Activated T-cell treated with anti-CD3 and anti-CD28 coated beads for 1 hour (primary cell): Measurements from ENCODE around the gene HACD3.
A peak's percentile ranks its signal among the peaks of the same experiment; 100 is the strongest.

ENCODE experiments used
- DNase-seq: peaks from one replicate; pipeline ENCODE4 v3.0.0-alpha.2; 2020; ENCODE audit warnings: low read depth

The HACD3 gene, protein sequence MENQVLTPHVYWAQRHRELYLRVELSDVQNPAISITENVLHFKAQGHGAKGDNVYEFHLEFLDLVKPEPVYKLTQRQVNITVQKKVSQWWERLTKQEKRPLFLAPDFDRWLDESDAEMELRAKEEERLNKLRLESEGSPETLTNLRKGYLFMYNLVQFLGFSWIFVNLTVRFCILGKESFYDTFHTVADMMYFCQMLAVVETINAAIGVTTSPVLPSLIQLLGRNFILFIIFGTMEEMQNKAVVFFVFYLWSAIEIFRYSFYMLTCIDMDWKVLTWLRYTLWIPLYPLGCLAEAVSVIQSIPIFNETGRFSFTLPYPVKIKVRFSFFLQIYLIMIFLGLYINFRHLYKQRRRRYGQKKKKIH

DNA sequence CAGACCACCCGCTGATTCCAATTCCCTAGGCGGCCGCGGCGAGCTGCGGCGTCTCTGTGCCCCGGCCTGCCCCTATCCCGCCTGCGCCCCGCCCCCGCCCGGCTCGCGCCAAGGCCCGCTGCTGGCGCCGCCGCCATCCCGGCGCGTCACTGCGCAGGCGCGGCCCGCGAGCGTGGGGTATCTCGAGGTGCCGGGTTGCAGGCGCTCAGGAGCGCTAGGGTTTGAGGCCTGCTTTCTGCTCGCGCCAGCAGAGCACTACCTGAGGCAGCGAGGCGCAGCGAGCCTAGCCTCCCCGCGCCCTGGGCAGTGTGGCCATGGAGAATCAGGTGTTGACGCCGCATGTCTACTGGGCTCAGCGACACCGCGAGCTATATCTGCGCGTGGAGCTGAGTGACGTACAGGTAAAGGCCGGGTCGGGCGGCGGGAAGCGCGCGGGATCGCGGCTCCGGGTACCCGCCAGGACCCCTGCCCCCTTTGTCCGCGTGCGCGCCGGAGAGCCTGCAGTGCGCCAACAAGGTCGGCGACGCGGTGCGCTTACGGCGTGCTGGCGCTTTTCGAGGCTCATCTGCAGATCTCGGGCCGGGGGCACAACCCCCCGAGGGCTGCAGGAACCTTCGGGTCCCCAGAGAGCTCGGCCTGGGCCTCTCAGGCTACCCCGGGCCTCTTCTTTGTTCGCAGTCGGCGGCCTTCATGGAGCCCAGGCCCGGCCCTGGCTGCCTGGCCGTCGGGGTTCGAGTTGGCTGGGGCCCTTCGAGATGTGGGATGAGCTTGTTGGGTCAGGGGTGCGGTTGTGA, at the start of gene HACD3:
Gene HACD3, plus strand, starts transcription at position 146 of the 794 bp plus-strand sequence. Its CDS starts 169 bp downstream, at position 315.
- DNase-seq = peak; percentile 90

DNA sequence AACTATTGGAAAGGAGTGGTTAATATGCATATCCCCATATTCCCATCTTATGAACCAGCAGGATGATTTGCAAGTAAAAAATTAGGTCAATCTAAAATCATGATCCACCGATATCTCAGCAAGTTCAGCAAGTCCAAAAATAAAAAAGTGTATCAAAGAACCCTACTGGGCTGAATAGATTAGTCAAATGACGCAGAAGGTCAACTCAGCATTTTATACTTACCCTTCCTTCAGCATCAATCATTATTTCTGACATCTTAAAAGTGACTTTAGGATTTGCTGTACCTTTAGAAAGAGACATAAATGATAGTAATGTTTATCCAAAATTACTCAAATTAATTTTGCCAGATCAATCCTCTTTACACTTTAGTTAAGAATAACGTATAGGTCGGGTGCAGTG, 45.4 kb upstream of the HACD3 start:
- no peak for DNase-seq

DNA sequence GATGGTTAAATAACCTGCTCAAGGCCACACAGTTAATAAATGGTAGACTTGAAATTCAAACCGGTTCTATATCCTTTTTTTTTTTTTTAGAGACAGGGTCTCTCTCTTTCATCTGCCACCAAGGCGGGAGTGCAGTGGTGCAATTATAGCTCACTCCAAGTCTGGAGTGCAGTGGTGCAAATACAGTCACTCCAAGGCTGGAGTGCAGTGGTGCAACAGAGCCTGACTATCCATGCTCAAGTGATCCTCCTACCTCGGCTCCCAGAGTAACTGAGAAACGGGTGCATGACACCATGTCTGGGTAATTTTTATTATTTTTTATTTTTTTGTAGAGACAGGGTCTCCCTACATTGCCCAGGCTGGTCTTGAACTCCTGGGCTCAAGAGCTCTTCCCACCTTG, 36.2 kb upstream of the HACD3 start:
- DNase-seq = no peak

DNA sequence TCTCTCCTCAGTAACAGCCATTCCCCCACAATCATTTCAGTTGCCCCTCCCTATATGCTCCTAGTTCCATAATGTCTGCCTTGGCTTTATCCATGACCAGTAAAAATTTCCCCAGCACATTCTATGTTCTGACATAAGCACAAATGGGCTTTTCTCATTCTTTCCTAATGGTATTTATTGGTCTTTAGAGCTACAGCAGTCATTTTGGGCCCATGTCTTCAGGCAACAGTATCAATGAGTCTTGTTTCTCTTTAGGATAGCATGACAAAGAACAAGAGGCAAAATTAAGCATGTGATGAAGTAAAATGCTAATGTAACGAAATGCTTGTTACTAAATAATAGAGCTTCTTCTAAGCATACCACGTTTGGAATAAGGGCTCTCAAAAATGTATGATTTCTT, 20.9 kb upstream of the HACD3 start:
- DNase-seq = no peak

DNA sequence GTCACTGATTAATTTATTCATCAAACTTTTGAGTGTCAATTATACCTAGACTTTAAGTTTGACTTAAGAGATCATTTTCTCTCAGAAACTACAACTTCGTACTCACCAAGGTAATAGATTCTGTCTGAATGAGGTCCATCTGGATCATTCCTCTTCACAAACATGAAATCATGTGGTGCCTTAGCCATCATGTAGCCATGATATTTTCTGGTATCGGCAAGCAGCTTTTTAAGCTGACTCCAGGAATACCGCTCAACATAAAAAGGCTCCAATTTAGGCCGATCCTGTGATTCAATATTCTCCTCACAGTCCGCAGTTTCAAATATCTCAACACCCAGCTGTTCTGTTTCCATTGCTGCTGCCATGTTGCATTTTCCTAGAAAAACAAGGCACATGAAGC, 18.1 kb upstream of the HACD3 start:
- DNase-seq = no peak

DNA sequence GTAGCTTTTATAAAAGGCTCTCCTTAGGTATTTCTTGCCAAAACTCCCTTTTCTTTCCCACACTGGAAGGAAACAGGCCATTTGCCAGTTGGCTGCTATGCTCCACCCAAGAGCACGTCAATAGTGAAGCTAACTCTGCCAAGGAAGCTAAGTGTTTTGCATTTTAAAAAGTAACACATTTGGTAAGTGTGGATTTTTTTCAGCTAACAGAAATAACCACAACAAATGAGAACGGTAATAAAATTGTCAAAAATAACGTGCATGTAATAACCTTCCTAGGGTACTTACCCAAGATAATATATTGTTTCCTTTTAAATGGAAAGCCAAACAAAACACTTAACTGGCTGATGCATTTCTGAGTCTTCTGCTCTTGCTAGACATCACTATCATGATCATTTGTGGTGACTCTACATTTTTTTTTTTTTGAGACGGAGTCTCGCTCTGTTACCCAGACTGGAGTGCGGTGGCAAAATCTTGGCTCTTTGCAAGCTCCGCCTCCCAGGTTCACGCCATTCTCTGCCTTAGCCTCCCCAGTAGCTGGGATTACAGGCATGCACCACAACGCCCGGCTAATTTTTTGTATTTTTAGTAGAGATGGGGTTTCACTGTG, 17.4 kb upstream of the HACD3 start:
- DNase-seq = no peak

DNA sequence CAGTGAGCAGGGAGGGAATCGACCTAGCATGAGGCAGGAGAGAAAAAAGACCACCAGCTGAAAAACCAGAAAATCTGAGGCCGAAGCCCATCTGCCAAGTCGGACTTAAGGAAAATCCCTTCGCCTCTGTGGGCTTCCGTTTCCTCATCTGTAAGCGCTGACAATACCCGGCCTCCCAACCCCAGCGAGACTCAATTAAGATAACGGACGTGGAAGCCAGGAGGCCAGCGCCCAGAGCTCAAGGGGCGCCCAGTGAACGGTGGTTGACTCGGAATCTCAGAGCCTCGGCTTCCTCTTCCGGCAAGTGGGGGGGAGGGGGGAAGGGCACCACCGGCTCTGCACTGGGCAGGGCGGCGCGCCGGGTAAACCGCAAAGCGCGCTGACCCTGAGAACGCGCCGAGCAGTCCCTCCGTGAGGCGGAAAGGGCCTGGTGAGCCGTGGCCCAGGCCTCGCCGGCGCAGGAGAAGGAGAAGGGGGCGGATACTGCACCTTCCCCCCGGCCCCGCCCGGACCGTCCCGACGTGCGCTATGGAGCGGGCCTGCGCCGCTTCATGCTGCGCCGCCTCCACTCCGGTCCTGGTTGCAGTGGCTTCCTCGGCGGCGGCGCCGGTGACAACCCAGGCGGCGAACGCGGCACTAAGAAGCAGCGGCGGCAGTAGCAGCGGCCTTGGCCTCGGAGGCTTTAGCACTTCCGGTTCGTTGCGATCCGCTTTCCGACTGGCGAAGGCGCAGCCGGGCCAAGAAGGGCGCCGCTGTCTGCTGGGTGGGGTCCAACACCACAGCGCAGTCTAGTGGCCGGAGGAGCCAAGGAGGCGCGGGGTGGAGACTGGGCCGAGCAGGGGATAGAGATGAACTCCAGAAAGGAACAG, 13.0 kb upstream of the HACD3 start, which contains the start of gene DPP8:
Gene DPP8, minus strand, starts transcription at position 693 of the 869 bp plus-strand sequence. CDS start 5,136 bp downstream, outside the sequence.
- peak; percentile 92 for DNase-seq

DNA sequence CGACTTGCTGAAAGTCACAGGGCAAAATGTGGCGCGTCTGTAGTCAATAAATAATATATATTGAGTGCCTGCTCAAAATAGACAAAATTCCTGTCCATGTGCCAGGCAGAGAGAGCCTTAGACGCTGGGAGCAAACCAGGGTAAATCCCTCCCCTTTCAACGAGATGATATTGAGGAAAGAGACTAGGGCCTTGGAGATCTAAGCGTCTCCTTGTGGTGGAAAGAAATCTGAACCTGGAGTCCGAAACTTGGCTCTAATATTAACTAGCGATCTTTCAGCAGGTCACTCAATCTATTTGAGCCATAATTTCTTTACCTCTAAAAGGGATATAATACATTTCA, 12.4 kb upstream of the HACD3 start:
- DNase-seq = no peak

DNA sequence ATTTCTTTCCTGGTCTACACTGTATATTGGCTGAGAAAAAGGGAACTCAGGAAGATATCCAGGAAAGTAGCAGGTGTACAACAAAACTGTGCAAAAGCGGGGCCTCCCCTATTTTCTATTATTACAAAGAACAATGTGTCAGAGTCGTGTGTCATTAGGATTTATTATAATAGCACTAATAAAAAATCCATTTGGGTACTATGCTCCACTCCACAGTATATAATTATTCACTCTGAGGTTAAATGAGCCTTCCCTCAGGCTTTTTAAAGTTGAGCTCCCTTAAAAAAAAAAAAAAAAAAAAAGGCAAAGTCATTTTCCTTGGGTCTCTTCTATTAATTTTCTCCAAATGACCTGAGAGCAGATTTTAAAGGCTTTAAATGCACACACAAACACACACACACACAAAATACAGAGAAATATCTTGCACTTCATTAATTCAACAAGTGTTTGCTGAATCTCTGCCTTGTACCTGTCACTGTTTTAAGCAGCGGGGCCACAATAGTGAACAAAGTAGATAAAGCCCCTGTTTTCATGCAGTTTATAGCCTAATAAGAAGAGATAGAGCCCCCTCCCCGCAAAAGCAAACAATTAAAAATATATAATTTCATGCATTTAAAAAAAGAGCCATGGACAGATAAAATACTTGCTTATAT, 11.5 kb upstream of the HACD3 start:
- DNase-seq = no peak

DNA sequence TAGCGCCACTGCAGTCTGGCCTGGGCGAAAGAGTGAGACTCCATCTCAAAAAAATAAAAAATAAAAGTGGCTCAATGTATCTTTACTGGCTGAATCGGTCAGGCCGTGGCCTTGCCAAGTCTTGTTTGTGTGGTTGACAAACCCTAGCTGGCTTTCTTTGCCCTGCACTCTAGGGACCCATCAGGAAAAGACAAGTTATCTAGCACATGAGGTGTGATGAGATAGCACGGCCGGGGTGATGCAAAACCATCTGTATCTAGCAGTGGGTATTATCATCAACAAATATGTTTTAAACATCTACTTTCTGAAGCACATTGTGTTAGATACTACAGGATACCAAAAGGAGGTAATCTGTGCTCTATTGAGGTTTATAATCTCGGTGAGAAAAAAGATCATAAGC, 8.9 kb upstream of the HACD3 start:
- no peak for DNase-seq

DNA sequence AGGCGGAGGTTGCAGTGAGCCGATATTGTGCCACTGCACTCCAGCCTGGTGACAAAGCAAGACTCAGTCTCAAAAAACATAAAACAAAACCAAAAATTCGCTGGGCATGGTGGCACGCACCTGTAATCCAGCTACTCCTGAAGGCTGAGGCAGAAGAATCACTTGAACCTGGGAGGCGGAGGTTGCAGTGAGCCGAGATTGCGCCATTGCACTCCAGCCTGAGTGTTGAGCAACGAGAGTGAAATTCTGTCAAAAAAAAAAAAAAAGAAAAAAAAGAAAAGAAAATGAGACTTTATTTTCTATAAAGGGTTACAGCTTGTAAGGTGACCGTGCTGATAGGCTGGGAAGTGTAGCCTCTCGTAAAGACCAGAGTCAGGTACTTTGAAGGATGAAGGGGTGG, 6.0 kb upstream of the HACD3 start:
- no peak for DNase-seq

DNA sequence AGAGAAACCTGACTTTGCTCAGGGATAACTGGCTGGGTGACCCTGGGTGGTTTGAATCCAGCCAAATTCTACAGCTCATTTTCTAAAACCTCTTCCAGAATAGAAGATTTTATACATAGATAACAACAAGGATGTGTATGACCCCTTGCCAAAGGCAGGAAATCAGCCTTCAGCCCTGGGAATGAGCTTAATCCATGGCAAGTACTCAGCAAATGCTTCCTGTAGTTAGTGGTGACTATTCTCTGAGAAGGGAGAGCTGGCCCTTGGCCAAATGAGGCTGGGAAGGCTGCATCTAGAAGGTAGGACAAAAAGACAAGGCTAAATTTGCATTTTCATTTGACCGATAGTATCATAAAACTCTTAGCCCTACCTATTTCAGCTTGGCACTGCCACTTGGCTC, 4.6 kb upstream of the HACD3 start:
- no peak for DNase-seq

DNA sequence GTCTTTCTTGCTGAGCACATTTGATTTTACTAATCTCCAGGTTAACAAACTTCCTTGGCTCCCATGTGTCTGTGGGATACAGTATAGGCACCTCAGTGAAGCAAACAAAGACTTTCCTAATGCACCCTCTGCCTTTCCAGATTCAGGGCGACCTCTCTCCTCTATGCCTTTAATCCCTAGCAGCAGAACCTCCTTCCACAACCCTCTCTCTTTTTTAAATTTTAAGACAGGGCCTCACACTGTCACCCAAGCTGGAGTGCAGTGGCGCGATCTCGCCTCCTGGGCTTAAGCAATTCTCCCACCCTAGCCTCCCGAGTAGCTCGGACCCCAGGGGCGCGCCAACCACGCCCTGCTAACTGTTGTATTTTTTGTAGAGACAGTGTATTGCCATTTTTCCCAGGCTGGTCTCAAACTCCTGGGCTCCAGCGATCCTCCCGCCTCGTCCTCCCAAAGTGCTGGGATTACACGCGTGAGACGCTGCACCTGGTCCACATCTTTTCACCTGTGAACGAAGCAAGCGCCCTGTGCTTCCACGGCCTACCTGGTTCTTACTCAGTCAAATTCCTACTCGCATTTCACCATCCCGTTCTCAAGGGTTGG, 1.7 kb upstream of the HACD3 start:
- no peak for DNase-seq

DNA sequence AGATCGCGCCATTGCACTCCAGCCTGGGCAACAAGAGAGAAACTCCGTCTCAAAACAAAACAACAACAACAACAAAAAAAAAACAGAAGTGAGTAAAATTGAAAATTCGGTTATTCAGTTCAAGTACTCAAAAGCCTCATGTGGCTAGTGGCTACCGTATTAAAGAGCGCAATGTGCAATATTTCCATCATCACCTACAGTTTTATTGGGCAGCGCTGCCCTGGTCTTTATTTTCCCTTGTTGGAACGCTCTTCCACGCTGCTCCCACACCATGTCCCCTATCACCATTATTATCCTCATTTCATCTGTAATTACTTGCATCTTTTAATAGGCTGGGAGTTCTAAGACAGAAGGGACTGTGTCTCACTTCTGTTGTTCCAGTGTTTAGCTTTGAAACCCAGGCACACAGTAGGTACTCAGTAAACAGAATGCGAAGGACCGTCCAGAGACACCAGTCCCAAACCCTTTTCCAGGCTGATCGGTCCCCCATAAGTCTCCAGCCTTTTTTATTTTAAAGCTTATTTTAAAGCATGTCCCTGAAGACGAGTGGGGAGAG, 423 bp upstream of the HACD3 start:
- DNase-seq = no peak

DNA sequence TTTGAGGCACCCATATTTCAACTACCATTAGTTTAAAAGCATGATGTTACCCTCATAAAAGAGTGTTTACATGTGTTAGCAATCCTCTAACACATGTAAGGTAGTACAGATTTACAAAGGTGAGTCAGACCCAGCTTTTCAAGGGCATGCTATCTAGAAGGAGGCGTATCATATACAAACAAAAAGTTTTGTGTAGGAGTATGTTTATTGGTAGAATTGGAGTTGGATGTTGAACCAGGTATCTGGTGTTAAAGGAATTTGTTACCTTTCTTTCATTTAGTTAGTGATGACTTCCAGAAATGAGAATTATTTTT, 2.4 kb downstream of the HACD3 start:
- no peak for DNase-seq

DNA sequence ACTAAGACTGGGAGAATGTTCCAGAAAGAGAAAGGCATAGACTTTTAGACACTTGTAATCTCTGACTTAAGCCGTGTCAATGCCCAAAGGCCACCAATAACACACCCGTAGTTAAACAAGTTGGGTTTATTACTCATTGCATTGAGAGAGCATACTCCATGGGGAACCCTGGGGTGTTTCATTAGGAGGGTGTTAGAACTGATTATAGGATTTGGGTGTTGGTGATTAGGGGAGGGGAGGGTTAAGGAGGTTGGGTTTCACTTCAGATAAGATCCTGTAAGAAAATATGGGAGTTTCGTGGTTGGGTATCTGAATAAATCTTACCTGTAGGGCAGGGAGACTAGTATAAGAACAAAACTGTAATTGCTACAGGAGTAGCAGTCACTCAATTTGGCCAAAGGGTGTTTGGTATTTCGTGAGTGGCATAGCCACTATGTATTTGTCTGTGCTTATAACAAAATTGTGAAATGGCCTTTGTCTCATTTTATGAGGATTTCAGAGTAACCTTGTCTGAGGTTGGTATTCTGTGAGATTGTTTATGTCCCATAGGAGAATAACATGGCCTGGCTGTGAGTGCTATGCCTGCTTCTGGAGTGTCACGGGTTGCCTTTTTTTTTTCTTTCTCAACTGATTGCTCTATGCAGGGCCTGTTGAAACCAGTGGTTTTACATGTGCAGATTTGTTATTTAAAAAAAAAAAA, 2.9 kb downstream of the HACD3 start:
- no peak for DNase-seq

DNA sequence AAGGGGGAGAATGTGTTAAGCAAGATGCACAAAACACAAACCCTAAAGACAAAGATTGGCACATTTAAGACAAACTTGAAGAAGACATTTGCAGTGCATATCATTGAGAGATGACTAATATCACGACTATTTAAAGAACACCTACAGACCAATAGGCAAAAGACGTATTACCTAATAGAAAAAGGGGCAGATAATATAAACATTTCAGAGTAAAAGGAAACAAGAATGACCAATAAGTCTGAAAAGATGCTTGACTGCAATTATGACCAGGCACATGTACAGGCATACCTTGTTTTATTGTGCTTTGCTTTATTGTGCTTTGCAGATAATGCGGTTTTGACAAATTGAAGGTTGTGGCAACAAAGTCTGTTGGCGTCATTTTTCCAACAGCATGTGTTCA, 4.9 kb downstream of the HACD3 start:
- DNase-seq = no peak

DNA sequence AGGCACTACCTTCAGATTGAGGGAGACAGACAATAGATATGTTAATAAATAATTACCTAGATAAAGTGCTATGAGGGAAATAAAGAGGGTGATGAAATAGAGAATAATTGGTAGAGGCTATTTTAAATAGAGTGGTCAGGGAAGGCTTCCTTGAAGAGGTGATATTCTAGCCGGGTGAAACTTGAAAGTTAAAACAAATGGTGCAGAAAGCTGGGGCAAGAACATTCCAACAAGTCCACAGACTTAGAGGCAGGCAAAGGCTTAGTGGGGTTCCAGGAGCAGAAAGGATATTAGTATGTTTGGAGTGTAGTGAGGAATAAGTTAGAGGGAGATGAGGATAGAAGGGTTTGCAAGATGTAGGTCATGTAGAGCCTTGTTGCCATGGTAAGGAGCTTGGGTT, 10.1 kb downstream of the HACD3 start:
- no peak for DNase-seq

DNA sequence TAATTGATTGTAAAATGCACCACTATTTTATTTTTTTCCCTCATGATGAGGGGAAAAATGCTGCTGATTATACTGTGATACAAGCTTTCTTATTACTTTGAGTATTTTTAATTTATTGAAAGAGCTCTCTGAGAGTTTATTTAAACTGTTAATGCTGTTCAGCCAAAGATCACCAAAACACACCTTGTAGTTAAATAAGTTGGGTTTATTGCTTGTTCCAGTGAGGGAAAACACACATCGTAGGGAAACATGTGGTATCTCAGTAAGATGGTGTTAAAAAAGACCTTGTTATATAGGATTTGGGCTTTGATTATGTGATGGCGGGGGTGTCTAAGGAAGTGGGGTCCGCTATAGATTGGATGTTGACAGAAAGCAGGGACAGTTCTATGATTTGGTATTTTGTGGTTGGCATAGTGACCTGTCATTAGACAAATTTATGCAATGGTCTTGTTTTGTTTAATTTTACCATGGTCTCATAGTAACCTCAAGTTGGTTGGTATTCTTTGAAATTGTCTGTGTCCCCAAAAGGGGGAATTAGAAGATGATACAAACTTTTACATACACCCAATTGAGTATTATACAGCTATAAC, 11.1 kb downstream of the HACD3 start:
- DNase-seq = no peak

DNA sequence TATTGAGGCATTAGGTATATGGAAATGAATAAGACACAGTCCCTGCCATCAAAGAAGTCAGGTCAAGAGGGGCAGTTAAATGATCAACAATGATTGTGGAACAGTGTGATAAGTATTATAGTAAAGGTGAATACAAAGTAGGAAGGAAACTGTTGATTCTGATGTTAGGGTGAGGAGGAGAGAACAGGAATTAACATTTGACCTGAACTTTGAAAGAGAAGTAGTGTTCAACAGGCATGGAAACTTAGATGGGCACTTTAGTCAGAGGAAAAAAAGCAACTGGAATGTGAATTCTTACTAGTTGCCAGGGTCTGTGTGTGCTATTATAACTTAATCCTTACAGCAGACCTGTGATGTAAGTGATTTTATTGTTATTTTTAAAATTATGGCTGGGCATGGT, 17.6 kb downstream of the HACD3 start:
- no peak for DNase-seq
